ENCODE data around the gene SLC30A3.

Gene SLC30A3

GRCh38 chr2:27297195-27297594 lies 34.3 kb upstream of the SLC30A3 start:
- no peak for ATAC-seq
- H3K4me3 Mint-ChIP-seq = no peak overlapping the region
- DNase-seq (ENCODE audit: low spot score in 2 of 2) = no peak
- H3K36me3 Mint-ChIP-seq = no peaks in the 10 kb centered on the region
- H3K4me1 Mint-ChIP-seq = no peaks in the 10 kb centered on the region
- no peaks in the 10 kb centered on the region for H3K9me3 Mint-ChIP-seq
- H3K27ac Mint-ChIP-seq = no peak overlapping the region

GRCh38 chr2:27296481-27296880 lies 33.6 kb upstream of the SLC30A3 start:
- H3K27ac Mint-ChIP-seq = no peak overlapping the region
- DNase-seq (ENCODE audit: low spot score in 2 of 2) = no peak

GRCh38 chr2:27294928-27295327 lies 32.1 kb upstream of the SLC30A3 start:
- H3K4me3 Mint-ChIP-seq = no peak overlapping the region
- H3K9me3 Mint-ChIP-seq = no peaks in the 10 kb centered on the region
- no peak for ATAC-seq
- DNase-seq (ENCODE audit: low spot score in 2 of 2) = no peak
- H3K27ac Mint-ChIP-seq = no peak overlapping the region
- no peaks in the 10 kb centered on the region for H3K4me1 Mint-ChIP-seq
- H3K36me3 Mint-ChIP-seq = no peaks in the 10 kb centered on the region

More at GRCh38 chr2:27296481-27296880, 33.6 kb upstream of the SLC30A3 start:
- ATAC-seq = no peak
- Mint-ChIP-seq H3K36me3 (no peaks in the 10 kb centered on the region), H3K9me3 (no peaks in the 10 kb centered on the region), H3K4me1 (no peaks in the 10 kb centered on the region), H3K4me3 (no peak overlapping the region)

GRCh38 chr2:27291865-27292264 lies 29.0 kb upstream of the SLC30A3 start:
- Mint-ChIP-seq H3K4me1 (no peaks in the 10 kb centered on the region), H3K36me3 (no peaks in the 10 kb centered on the region), H3K27ac (no peak overlapping the region), H3K9me3 (no peaks in the 10 kb centered on the region), H3K4me3 (no peak overlapping the region)
- ATAC-seq = no peak
- DNase-seq (ENCODE audit: low spot score in 2 of 2) = no peak

GRCh38 chr2:27290549-27290948 lies 27.7 kb upstream of the SLC30A3 start:
- no peak for ATAC-seq
- no peaks in the 10 kb centered on the region for H3K36me3 Mint-ChIP-seq

GRCh38 chr2:27288610-27289009 lies 25.8 kb upstream of the SLC30A3 start:
- H3K4me3 Mint-ChIP-seq = no peak overlapping the region
- no peak for DNase-seq (ENCODE audit: low spot score in 2 of 2)
- H3K4me1 Mint-ChIP-seq = no peaks in the 10 kb centered on the region
- ATAC-seq = no peak
- no peak overlapping the region for H3K27ac Mint-ChIP-seq
- H3K9me3 Mint-ChIP-seq = no peaks in the 10 kb centered on the region
- H3K36me3 Mint-ChIP-seq = no peaks in the 10 kb centered on the region

More at GRCh38 chr2:27290549-27290948, 27.7 kb upstream of the SLC30A3 start:
- no peaks in the 10 kb centered on the region for H3K4me1 Mint-ChIP-seq
- no peak overlapping the region for H3K27ac Mint-ChIP-seq
- no peaks in the 10 kb centered on the region for H3K9me3 Mint-ChIP-seq
- H3K4me3 Mint-ChIP-seq = no peak overlapping the region
- no peak for DNase-seq (ENCODE audit: low spot score in 2 of 2)

GRCh38 chr2:27285481-27285880 lies 22.6 kb upstream of the SLC30A3 start:
- Mint-ChIP-seq H3K27ac (no peak overlapping the region), H3K4me3 (no peak overlapping the region), H3K9me3 (no peaks in the 10 kb centered on the region), H3K36me3 (no peaks in the 10 kb centered on the region), H3K4me1 (no peaks in the 10 kb centered on the region)
- DNase-seq (ENCODE audit: low spot score in 2 of 2) (no peak), ATAC-seq (no peak)

GRCh38 chr2:27284996-27285395 lies 22.1 kb upstream of the SLC30A3 start:
- DNase-seq (ENCODE audit: low spot score in 2 of 2) (no peak), ATAC-seq (no peak)
- Mint-ChIP-seq H3K4me3 (no peak overlapping the region), H3K9me3 (no peaks in the 10 kb centered on the region), H3K27ac (no peak overlapping the region), H3K36me3 (no peaks in the 10 kb centered on the region), H3K4me1 (no peaks in the 10 kb centered on the region)

GRCh38 chr2:27282892-27283291 lies 20.0 kb upstream of the SLC30A3 start:
- no peaks in the 10 kb centered on the region for H3K9me3 Mint-ChIP-seq
- ATAC-seq (no peak), DNase-seq (ENCODE audit: low spot score in 2 of 2) (no peak)
- no peak overlapping the region for H3K27ac Mint-ChIP-seq
- no peak overlapping the region for H3K4me3 Mint-ChIP-seq
- no peaks in the 10 kb centered on the region for H3K36me3 Mint-ChIP-seq
- H3K4me1 Mint-ChIP-seq = no peaks in the 10 kb centered on the region

GRCh38 chr2:27281855-27282559 lies 19.2 kb upstream of the SLC30A3 start, which contains the start of gene TRIM54:
TSS of gene TRIM54 (plus strand) at chr2:27282429. CDS start at chr2:27282732, 303 bp downstream.
- DNase-seq (ENCODE audit: low spot score in 2 of 2) (no peak), ATAC-seq (peak; percentile 26)

GRCh38 chr2:27281442-27281841 lies 18.6 kb upstream of the SLC30A3 start:
- no peak for ATAC-seq
- Mint-ChIP-seq H3K27ac (no peak overlapping the region), H3K4me3 (no peak overlapping the region), H3K36me3 (no peaks in the 10 kb centered on the region), H3K4me1 (no peaks in the 10 kb centered on the region), H3K9me3 (no peaks in the 10 kb centered on the region)
- no peak for DNase-seq (ENCODE audit: low spot score in 2 of 2)

More at GRCh38 chr2:27281855-27282559, 19.2 kb upstream of the SLC30A3 start, which contains the start of gene TRIM54:
- H3K4me3 Mint-ChIP-seq = no peak within 1 kb of the TSS
- H3K36me3 Mint-ChIP-seq = no peaks in the 10 kb centered on the region
- H3K9me3 Mint-ChIP-seq = no peaks in the 10 kb centered on the region
- H3K27ac Mint-ChIP-seq = no peak within 1 kb of the TSS
- no peaks in the 10 kb centered on the region for H3K4me1 Mint-ChIP-seq

GRCh38 chr2:27280826-27281225 lies 18.0 kb upstream of the SLC30A3 start:
- no peak overlapping the region for H3K4me3 Mint-ChIP-seq
- no peaks in the 10 kb centered on the region for H3K9me3 Mint-ChIP-seq
- H3K36me3 Mint-ChIP-seq = no peaks in the 10 kb centered on the region
- H3K4me1 Mint-ChIP-seq = no peaks in the 10 kb centered on the region
- no peak overlapping the region for H3K27ac Mint-ChIP-seq
- no peak for DNase-seq (ENCODE audit: low spot score in 2 of 2)
- ATAC-seq = no peak

GRCh38 chr2:27278010-27278409 lies 15.2 kb upstream of the SLC30A3 start:
- DNase-seq (ENCODE audit: low spot score in 2 of 2) = no peak
- Mint-ChIP-seq H3K4me3 (no peak overlapping the region), H3K4me1 (no peaks in the 10 kb centered on the region), H3K36me3 (no peaks in the 10 kb centered on the region), H3K27ac (no peak overlapping the region), H3K9me3 (no peaks in the 10 kb centered on the region)
- no peak for ATAC-seq

GRCh38 chr2:27275211-27276150 lies 12.6 kb upstream of the SLC30A3 start, which contains the start of gene DNAJC5G:
TSS of gene DNAJC5G (plus strand) at chr2:27275433. CDS start at chr2:27276729, 1,296 bp downstream.
- Mint-ChIP-seq H3K36me3 (no peaks in the 10 kb centered on the region), H3K4me3 (no peak within 1 kb of the TSS), H3K4me1 (no peaks in the 10 kb centered on the region), H3K27ac (no peak within 1 kb of the TSS), H3K9me3 (no peaks in the 10 kb centered on the region)
- DNase-seq (ENCODE audit: low spot score in 2 of 2) (no peak), ATAC-seq (no peak)

Data from stimulated activated effector memory CD8-positive, alpha-beta T cell treated with anti-CD3 and anti-CD28 coated beads, Interleukin-12 subunit alpha, Interleukin-12 subunit beta, amount 100 ng/mL, for 72 hours (primary cell).